NCI-H2196 treated with DMSO at 0.1 percent for 48 hours (cell line): ENCODE data around the gene DCST1.
A peak's percentile ranks its signal among the peaks of the same experiment; 100 is the strongest.

Experiments used
- DNase-seq: peaks from one replicate; lab custom pipeline; 2025; ENCODE audit not compliant: unreplicated experiment; lab: John Stamatoyannopoulos, UW

DCST1 gene

DNA sequence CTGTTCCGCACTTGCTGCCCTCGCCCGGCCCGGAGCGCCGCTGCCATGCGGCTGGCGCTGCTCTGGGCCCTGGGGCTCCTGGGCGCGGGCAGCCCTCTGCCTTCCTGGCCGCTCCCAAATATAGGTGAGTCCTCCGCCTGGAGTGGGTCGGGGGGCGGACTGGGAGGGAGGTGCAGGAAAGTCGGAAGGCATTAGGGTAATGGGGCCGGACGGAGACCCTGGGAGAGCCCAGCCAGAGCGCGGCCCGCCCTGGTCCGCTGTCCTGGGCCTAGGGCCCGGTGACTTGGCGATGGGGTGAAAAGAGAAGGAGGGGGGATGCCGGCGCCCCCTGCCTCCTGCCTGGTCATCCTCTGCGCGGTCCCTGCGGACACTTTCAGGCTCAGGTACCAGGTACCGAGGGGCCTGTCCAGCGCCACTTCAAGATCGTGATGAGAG, 17.7 kb downstream of the DCST1 start:
- no peak for DNase-seq

DNA sequence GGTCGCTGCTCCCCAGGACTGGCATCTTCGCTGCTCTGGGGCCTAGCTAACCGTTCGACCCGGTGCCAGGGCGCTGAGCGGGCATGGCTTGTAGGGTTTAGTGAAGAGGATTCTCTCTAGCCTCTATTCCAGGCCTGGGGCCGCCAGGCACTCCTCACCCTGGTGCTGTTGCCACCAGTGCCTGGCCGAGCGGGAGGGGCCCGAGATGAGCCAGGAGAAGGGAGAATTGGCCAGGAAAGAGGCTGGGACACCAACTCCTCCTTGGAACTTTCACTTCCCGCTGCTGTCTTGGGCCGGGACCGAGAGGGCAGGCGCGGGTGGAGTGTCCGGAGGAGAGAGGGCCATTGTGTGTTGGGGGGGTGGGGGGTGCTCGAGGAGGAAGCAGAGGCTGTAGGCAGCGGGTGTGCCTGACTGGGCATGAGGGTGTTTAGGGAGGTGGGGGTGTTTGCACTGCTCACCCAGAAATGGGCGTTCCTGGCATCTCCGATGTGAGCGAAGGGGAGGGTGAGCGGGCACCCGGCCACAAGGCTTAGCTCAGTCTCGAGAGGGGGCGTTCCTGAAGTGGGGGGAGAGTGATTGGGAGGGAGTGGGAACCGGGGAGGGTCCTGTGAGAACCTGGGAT, 18.3 kb downstream of the DCST1 start:
- DNase-seq, result peak; percentile 27

DNA sequence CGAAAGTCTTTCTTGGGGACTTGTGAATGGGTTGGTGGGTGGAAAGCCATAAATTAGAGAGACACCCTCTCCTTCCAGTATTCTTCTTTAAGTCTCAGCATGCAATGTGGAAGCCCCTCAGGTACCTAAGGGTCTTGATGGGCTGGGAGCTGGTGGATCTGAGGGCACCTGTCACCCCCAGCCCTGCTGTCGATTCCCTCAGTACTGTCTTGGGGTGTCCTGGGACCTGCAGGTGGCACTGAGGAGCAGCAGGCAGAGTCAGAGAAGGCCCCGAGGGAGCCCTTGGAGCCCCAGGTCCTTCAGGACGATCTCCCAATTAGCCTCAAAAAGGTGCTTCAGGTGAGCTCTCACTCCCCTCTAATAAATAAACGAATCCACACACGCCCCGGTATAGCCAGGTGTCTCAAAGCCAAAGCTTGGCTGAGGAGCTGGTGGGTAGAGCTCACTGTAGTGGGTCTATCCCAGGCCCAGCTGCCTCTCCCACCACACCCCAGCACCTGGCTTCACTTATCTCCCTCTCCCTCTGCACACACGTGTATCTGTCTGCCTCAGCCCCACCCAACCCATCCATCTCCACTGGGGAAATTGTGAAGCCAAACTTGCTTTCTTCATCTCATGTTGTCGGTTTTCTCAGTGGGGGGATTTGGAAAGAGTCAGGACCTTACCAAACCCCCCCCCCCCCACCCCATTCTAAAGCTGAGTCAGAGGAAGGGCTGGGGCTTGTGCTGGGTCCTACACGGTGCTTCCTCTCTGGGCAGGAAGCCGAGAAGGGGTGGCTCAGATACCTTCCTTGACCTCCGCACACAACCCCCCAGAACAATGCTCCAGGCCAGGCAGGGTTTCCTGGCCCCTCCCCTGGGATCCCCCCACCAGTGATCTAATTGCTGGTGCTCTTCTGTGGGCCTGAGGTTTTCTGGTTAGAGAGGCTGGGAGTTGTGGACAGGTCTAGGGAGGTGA, 19.1 kb downstream of the DCST1 start:
- DNase-seq, result no peak

DNA sequence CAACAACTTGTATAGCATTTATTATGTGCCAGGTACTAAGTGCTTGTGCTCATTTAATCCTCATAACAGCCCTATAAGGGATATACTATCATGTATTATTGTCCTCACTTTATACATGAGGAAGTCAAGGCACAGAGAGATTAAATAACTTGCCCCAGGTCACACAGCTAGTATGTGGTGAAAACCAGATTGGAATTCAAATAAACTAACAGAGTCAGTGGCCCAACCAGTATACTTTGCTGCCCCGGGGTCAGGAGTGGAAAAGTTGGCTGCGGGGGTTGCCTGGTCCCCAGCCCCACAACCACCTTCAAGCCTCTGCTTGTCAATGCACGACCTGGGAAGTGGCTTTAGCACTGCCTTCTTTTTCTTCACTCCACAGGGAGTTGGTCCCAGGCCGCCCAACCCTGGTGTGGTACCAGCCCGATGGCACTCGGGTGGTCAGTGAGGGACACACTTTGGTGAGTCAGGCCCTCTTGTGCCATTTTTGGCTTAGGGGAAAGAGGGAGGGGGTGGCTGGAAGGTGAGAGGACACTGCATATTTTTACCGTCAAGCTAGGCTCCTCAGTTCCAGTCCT, 20.0 kb downstream of the DCST1 start:
- no peak for DNase-seq

DNA sequence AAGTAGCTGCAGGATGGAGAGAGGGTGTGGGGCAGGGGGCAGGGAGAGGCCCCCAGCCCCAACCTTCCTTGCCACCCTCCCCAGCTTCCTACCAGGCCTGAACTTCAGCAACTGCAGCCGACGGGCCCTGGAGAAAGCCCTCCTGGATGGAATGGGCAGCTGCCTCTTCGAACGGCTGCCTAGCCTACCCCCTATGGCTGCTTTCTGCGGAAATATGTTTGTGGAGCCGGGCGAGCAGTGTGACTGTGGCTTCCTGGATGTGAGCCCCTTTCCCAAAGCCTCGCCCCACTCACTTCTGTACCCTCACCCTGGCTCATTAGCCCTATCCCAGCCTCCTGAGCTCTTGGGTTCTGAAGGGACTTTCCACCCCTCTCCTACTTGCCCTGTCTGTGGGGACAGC, 23.5 kb downstream of the DCST1 start:
- DNase-seq, result no peak

DNA sequence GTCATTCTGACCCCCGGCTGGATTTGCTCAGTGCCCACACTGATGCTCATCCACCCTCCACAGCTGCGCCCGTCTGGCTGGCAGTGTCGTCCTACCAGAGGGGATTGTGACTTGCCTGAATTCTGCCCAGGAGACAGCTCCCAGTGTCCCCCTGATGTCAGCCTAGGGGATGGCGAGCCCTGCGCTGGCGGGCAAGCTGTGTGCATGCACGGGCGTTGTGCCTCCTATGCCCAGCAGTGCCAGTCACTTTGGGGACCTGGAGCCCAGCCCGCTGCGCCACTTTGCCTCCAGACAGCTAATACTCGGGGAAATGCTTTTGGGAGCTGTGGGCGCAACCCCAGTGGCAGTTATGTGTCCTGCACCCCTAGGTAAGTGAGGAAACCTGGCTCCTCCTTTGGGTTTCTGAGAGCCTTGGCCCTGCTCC, 24.2 kb downstream of the DCST1 start:
- DNase-seq, result no peak

DNA sequence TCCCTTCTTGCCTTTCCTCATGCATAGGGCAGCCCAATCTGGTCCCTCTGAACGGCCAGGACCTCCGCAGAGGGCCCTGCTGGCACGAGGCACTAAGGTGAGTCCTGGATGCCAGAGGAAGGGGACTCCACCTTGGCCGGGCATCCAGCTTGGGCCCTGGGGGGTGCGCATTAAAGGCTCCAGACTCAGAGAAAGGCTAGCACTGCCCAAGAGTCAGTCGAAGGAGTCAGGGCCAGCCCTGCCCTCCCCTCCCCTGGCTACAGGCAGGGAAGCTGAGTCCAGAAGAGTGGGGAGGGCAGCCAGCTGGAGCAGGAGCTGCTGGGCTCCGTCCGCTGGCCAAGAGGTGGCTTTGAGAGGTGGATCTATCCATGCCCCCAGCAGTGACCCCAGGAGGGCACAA, 27.1 kb downstream of the DCST1 start:
- DNase-seq, result no peak

DNA sequence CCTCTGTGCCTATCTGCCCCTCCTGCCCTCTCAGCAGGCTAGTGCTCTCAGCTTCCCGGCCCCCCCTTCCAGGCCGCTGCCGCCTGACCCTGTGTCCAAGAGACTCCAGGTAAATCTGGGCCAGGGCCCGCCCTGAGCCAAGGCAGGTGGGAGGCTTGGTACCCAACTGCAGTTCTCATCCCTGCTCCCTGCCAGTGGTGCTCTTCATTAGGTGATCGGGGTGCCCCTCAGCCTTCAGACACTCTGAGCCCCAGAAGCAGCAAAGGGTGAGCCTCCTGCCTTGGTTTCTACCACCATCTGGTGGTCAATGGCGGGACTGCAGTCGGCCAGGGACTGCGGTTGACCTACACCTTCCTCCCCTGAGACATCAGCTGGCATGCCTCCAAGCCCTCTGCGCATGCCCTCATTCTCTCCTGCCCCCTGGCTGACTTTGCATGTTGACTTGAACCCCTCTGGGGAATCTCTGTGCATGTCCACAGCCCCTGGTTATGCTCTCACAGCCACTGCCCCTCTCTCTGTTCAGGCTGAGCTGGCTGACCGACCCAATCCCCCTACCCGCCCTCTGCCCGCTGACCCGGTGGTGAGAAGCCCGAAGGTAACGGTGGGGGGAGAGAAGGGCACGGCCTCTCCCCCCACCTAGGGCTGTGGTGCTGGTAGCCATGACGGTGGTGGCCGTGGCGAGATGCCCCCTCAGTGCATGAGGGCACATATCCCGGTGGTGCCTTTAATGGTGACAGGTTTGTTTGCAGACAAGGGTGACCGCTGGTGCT, 27.9 kb downstream of the DCST1 start:
- peak; percentile 58 for DNase-seq

DNA sequence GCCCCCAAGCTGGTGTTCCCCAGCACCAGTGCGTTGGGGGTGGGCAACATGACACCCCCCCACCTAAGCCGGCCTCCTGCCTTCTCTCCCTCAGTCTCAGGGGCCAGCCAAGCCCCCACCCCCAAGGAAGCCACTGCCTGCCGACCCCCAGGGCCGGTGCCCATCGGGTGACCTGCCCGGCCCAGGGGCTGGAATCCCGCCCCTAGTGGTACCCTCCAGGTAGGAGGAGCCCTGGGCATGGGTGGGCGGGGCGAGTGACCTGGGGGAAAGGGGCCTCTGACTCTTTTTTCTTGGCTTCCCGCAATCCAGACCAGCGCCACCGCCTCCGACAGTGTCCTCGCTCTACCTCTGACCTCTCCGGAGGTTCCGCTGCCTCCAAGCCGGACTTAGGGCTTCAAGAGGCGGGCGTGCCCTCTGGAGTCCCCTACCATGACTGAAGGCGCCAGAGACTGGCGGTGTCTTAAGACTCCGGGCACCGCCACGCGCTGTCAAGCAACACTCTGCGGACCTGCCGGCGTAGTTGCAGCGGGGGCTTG, 28.6 kb downstream of the DCST1 start:
- DNase-seq, result no peak

DNA sequence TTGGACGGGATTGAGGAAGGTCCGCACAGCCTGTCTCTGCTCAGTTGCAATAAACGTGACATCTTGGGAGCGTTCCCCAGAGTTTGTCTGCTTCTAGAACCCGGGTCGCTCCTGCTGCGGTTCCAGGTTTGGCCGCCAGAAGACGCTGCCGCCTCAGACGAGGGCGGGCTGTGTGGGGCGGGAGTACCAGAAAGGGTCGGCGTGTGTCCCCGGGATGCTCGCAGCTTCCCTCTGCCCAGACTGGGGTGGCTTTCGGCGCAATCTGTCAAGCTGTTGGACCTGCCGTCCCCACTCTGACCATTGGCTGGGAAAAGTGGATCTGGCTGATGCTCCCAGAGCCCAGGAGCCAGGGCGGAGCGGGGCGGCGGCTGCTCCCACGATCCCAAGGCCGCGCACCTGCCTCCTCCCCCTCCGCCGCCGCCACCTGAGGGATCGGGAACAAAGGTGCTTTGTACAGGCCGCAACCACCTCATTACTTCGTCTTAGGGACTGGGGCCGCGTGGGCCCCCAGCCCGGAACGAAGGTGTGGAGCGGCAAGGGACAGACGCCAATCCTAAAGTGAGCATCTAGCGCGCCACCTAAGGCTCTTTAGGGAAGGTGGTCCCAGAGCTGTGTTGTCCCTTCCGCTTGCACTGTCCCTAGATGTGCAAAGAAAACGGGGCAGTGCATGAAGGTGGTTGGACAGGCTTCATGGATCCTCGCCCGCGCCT, 29.2 kb downstream of the DCST1 start:
- no peak for DNase-seq

DNA sequence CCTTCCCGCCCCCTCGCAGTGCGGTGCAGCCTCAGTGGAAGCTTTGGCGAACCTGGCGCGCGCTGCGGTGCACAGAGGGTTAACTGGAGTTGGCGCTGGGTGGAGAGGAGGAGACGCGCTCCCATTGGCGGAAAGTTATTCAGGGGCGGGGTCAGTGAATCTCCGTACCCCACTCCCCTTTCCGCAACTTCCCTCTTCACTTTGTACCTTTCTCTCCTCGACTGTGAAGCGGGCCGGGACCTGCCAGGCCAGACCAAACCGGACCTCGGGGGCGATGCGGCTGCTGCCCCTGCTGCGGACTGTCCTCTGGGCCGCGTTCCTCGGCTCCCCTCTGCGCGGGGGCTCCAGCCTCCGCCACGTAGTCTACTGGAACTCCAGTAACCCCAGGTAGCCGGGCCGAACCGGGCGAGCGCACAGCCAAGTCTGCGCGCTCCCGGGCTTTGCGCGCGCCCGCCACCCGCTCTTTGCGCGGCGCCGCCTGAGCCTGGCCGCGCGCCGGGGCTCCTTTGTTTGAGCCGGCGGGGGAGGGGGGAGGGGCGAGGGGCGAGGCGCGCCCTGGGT, 30.0 kb downstream of the DCST1 start, which contains the start of gene EFNA4:
Gene EFNA4, plus strand, starts transcription at position 191 of the 561 bp plus-strand sequence. Its CDS starts 84 bp downstream, at position 275.
- DNase-seq, result peak; percentile 64

DNA sequence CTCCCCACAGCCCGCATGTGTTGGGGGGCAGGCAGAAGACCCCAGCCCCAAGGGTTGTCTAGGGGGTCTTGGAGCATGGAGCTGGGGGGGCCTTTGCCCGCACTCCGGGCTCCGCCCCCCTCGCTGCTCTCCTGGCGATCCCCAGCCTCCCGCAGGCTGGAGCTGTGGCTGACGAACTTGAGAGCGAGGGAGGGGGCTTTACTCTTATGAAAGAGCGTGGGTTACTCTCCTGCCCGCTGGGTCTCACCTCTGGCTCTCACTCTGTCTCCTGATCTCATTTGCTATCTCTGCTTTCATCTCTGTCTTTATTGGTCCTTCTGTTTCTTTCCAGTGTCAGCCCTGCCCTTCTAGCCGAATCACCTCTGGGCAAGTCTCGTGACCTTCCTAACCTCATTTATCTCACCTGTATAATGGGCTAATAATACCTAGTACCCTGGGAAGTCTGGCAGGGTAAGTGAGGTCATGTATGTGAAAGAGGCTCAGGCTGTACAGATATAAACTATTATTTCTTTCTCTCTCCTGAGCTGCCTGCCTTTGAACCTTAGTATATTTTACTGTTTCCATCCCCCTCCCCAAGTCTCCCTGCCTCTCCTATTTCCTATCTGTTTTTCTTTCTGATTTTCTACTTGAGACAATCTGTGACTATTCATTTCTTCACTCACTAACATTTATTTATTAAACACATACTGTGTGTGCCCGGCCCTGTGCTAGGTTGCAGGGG, 30.6 kb downstream of the DCST1 start:
- peak; percentile 30 for DNase-seq

DNA sequence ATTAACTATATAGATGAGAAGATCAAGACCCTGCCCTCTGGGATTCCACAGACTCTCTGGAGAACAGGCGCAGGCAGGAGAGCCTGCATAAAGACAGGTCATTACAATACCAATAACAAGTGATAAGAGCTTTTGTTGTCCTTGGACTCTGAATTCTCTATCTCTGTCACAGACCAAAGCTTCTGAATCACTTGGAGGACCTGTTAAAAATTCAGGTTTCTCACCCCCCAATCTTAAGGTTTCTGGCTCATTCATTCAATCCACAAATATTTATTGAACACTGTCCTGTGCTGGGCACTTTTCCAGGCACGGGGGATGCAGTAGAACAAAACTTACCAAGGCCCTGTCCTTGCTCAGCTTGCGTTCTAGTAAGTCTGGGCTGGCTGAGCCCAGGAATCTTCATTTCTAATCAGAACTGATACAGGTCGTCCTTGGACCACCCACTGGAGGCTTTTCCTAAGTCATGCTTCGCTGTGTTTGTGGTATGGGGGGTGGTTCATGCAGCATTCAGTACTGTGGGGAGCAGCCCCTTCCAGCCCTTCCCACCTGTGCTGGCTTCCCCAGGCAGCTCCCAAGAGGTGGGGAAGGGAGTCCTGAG, 31.3 kb downstream of the DCST1 start:
- DNase-seq, result no peak

DNA sequence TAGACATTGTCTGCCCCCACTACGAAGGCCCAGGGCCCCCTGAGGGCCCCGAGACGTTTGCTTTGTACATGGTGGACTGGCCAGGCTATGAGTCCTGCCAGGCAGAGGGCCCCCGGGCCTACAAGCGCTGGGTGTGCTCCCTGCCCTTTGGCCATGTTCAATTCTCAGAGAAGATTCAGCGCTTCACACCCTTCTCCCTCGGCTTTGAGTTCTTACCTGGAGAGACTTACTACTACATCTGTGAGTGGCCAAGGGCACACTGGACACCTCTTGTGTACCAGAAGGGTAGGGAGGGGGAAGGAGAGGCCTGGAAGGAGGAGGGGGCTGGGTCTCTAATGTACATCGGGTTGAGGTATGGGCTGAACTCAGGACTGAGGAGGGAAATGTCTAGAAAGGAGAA, 33.2 kb downstream of the DCST1 start:
- no peak for DNase-seq

DNA sequence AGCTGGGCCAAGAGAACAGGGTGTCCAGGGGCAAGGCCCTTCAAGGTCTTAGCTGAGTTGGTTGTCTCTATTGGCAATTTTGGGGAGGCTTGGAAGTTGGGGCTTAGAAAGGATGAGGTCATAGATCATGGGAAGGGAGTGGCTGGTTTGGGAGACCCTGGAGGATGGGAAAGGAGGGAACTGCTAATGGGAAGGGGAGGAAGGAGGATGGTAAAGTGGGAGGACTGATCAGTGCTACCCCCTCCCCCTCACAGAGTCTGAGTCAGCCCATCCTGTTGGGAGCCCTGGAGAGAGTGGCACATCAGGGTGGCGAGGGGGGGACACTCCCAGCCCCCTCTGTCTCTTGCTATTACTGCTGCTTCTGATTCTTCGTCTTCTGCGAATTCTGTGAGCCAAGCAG, 35.0 kb downstream of the DCST1 start:
- no peak for DNase-seq

DNA sequence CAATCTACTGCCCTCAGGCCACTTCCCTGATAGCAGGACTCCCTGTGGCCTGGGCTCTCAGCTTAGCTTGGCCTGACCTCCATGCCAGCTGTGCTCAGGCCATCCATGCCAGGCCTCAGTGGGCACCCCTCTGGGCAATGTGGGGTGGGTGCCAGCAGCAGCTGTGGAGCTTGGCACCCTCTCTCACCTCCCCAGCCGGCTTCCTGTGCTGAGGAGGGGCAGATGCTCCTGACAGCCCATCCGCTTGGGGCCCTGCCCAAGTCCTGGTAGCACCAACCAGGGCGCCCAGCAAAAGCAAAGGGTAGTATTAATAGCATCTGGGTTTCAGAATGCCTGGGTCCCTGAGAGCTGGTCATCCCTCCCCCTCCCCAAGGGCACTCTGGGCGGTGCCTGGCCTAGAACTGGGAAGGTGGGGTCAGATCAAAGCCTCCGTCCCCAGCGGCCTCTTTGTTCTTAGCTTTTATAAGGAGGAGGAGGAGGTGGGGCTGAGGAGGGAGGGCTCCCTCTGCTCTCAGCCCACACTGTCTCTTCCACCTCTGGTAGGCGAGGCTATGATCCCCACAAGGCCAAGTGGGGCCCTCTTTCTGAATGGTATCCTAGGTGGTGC, 36.0 kb downstream of the DCST1 start:
- peak; percentile 71 for DNase-seq

DNA sequence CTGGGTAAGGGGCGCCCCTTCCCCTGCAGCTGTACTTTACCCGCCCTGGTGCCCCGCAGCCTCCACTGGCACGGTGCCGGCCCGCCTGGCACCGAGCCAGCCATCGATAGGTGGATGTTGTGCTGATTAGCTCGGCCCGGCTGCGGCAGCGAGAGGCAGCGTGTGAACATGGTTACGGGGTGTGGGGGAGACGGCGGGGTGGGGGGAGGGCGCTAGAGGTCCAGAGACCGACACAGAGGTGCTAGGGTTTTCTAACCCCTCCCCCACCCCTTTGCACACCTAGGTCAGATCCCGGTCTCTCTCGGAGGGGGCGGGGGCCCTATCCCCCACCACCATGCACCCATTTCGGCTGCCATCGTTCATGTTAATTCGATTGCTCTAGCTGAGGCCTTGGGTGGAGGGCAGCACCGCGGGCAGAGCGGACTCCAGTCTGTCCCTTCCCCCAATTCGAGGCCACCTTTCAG, 36.6 kb downstream of the DCST1 start:
- DNase-seq, result no peak
